HCT116 (cell line): ENCODE results near the gene PLEKHM3. TPM values are rescaled to one million over a fixed set of nuclear protein-coding genes. Genes with fewer than 3 reads are reported as not detected.

Experiments used
- ATAC-seq: fragments of 200-7000 bp; cut with Tn5 transposase; 2 replicates; pipeline ENCODE4 v1.9.1; 2020; ENCODE audit warnings: mild to moderate bottlenecking, moderate library complexity
- BruUV-seq: library from RNA; stranded (reverse); fragments of 400-500 nt; replicated peaks from 2 replicates; lab custom pipeline; 2021; lab: Mats Ljungman, UMichigan
- CTCF ChIA-PET: fragments of 300-600 bp; sonication (Branson Sonifier 250); formaldehyde crosslinking; loops from one replicate; lab custom pipeline; 2021; ENCODE audit warnings: antibody characterized with exemption; lab: Charles Lee
- POLR2A ChIA-PET: fragments of 300-600, 350-600 bp; sonication (Branson Sonifier 250); formaldehyde crosslinking; loops from one replicate; lab custom pipeline; 2021; ENCODE audit warnings: antibody characterized with exemption; lab: Charles Lee
- RAD21 ChIA-PET, 2 experiments: fragments of 300-600 bp; sonication (Branson Sonifier 250); formaldehyde crosslinking; loops; one replicate each; lab custom pipeline; 2023; ENCODE audit warnings: low total read pairs in 2 of 2; ENCODE audit not compliant: uncharacterized antibody in 2 of 2, unreplicated experiment in 2 of 2, low non-redundant PET in 1 of 2; lab: Charles Lee
- DNase-seq: peaks from one replicate; pipeline ENCODE4 v3.0.0-alpha.2; 2010; ENCODE audit warnings: low read depth, low spot score
- H2AFZ ChIP-seq: fragments of 200-600 bp; shearing (Covaris generic), sonication (generic); 2 replicates; pipeline ENCODE4 v1.6.1; 2017; ENCODE audit warnings: low read depth, mixed run types, mixed read lengths, antibody characterized with exemption, low read length; ENCODE audit not compliant: poor library complexity, severe bottlenecking
- H3K27ac ChIP-seq: 2 replicates; pipeline ENCODE4 v1.5.1; 2012; ENCODE audit warnings: low read depth, low read length
- H3K27me3 ChIP-seq: fragments of 200-600 bp; sonication (generic); 2 replicates; pipeline ENCODE4 v1.6.1; 2016; ENCODE audit warnings: mixed run types, low read length, mixed read lengths; ENCODE audit not compliant: insufficient read depth
- H3K36me3 ChIP-seq, 2 experiments: fragments of 200-500 bp in 1 of 2; fragments of 200-600 bp in 1 of 2; sonication (Bioruptor generic) in 1 of 2; sonication (generic) in 1 of 2; 2 replicates each; pipeline versions ENCODE4 v1.5.1 to v1.6.1; 2014 to 2016; ENCODE audit warnings: low read length in 2 of 2, inconsistent platforms in 1 of 2, mixed read lengths in 1 of 2, mixed run types in 1 of 2; ENCODE audit not compliant: insufficient read depth in 2 of 2, control insufficient read depth in 1 of 2
- H3K4me1 ChIP-seq, 2 experiments: fragments of 200-600 bp in 1 of 2; sonication (generic) in 1 of 2; 2 replicates each; pipeline versions ENCODE4 v1.5.1 to v1.6.1; 2012 to 2017; ENCODE audit warnings: low read length in 2 of 2, inconsistent platforms in 1 of 2, mild to moderate bottlenecking in 1 of 2, mixed read lengths in 1 of 2, mixed run types in 1 of 2, moderate library complexity in 1 of 2; ENCODE audit not compliant: insufficient read depth in 2 of 2, control insufficient read depth in 1 of 2
- H3K4me2 ChIP-seq: fragments of 200-600 bp; sonication (generic); 2 replicates; pipeline ENCODE4 v1.6.1; 2017; ENCODE audit warnings: mixed run types, low read length, mixed read lengths
- H3K4me3 ChIP-seq, 2 experiments: fragments of 200-600 bp in 1 of 2; sonication (generic) in 1 of 2; replicated peaks in 1 of 2; 2 replicates each; pipeline ENCODE4 v1.5.1; 2011 to 2016; ENCODE audit warnings: low read length in 2 of 2, control low read depth in 1 of 2, low read depth in 1 of 2, mild to moderate bottlenecking in 1 of 2, mixed read lengths in 1 of 2, mixed run types in 1 of 2
- H3K79me2 ChIP-seq: fragments of 200-600 bp; sonication (generic); 2 replicates; pipeline ENCODE4 v1.6.1; 2017; ENCODE audit warnings: mild to moderate bottlenecking, mixed run types, low read length, moderate library complexity, mixed read lengths; ENCODE audit not compliant: insufficient read depth
- H3K9ac ChIP-seq: fragments of 200-600 bp; sonication (generic); 2 replicates; pipeline ENCODE4 v1.6.1; 2016; ENCODE audit warnings: low read length, mixed read lengths
- H3K9me2 ChIP-seq: fragments of 200-600 bp; sonication (generic), shearing (Covaris generic); 2 replicates; pipeline ENCODE4 v1.6.1; 2017; ENCODE audit warnings: mixed run types, mild to moderate bottlenecking, moderate library complexity; ENCODE audit not compliant: insufficient read depth
- H3K9me3 ChIP-seq, 2 experiments: fragments of 200-500 bp in 1 of 2; fragments of 200-600 bp in 1 of 2; sonication (Bioruptor generic) in 1 of 2; sonication (generic) in 1 of 2; 2 replicates each; pipeline ENCODE4 v1.6.1; 2014 to 2017; ENCODE audit warnings: low read length in 2 of 2, mixed read lengths in 2 of 2, inconsistent platforms in 1 of 2, low read depth in 1 of 2, mild to moderate bottlenecking in 1 of 2, mixed run types in 1 of 2, moderate library complexity in 1 of 2; ENCODE audit not compliant: control insufficient read depth in 1 of 2, insufficient read depth in 1 of 2
- H4K20me1 ChIP-seq: fragments of 200-600 bp; sonication (generic), shearing (Covaris generic); 2 replicates; pipeline ENCODE4 v1.6.1; 2017; ENCODE audit warnings: mixed run types, mild to moderate bottlenecking, moderate library complexity; ENCODE audit not compliant: insufficient read depth
- CEBPB ChIP-seq: IDR thresholded peaks from 2 replicates; pipeline ENCODE4 v1.6.1; 2012; ENCODE audit warnings: low read depth
- EGR1 ChIP-seq: IDR thresholded peaks from 2 replicates; pipeline ENCODE4 v1.6.1; 2012; ENCODE audit warnings: low read depth
- EZH2 ChIP-seq: fragments of 200-600 bp; sonication (generic); IDR thresholded peaks from 2 replicates; pipeline ENCODE4 v1.6.1; 2017; ENCODE audit warnings: antibody characterized with exemption, mixed run types
- JUND ChIP-seq: IDR thresholded peaks from 2 replicates; pipeline ENCODE4 v1.6.1; 2012
- POLR2A ChIP-seq: IDR thresholded peaks from 2 replicates; pipeline ENCODE4 v1.7.0; 2011; ENCODE audit warnings: borderline replicate concordance; ENCODE audit not compliant: insufficient read depth, insufficient read length; ENCODE audit errors: extremely low read depth
- POLR2AphosphoS5 ChIP-seq: IDR thresholded peaks from 2 replicates; pipeline ENCODE4 v1.6.1; 2011; ENCODE audit warnings: mild to moderate bottlenecking, low read depth, low read length, moderate library complexity
- REST ChIP-seq: IDR thresholded peaks from 2 replicates; pipeline ENCODE4 v1.6.1; 2012; ENCODE audit warnings: low read depth
- SIN3A ChIP-seq: IDR thresholded peaks from 2 replicates; pipeline ENCODE4 v1.6.1; 2012; ENCODE audit warnings: low read depth
- ZFX ChIP-seq: fragments of 450-650 bp; IDR thresholded peaks from 2 replicates; pipeline ENCODE4 v1.6.1; 2017
- ZNF274 ChIP-seq: fragments of 200-500 bp; sonication (Bioruptor generic); IDR thresholded peaks from 2 replicates; pipeline ENCODE4 v1.6.1; 2014; ENCODE audit warnings: mild to moderate bottlenecking, low read depth, low read length, inconsistent platforms
- intact Hi-C: fragments of 100-400 bp; cut with micrococcal nuclease; formaldehyde crosslinking; loops from 2 replicates; pipeline ENCODE4 v1.10.0; 2022
- total RNA-seq: library from RNA; stranded (reverse); gene quantifications from one replicate; pipeline ENCODE4 v1.2.1, GENCODE V29; 2021; ENCODE audit not compliant: unreplicated experiment
- TF ChIP-seq, protein P1 (sequence below): IDR thresholded peaks from 2 replicates; pipeline ENCODE4 v1.6.1; 2012

Gene PLEKHM3
- total RNA-seq, 1 experiment from 2014 or later: 6.3 TPM

DNA sequence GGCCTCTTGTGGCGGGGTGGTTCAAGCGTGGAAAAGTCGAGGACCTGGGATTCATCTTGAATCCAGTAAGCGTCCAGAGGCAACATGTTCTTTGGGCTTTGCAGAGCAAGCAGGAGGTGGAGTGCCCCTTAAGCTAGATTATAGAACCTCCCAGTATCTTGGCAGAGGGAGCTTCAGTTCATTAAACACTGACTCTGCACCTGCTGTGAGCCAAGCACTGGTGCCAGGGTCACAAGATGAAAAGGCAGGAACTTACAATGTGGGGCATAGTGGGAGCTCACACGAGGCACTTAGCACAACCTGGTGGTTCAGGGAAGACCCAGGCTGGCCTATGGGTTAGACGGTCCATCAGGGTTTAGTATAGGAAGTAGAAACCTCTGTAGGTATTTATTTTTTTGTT lies 248.2 kb downstream of the PLEKHM3 start:
- H3K4me2 ChIP-seq: no peak overlapping the region
- H2AFZ ChIP-seq: no peak overlapping the region
- H3K27ac ChIP-seq: no peak overlapping the region
- ATAC-seq: no peak
- H4K20me1 ChIP-seq: no peaks in the 10 kb centered on the region
- intact Hi-C loops: no loop called here
- no peaks in the 10 kb centered on the region for H3K79me2 ChIP-seq
- BruUV-seq: no TSS peak
- no peaks in the 10 kb centered on the region for H3K9me2 ChIP-seq
- no peaks in the 10 kb centered on the region for H3K9me3 ChIP-seq
- POLR2A ChIA-PET: no interaction called here
- peaks cover 0 to 6% of the 10 kb centered on the region in 2 experiments; a peak in 1 of 4 replicates for H3K4me1 ChIP-seq
- H3K27me3 ChIP-seq: no peaks in the 10 kb centered on the region
- H3K4me3 ChIP-seq: no peak overlapping the region
- no peak overlapping the region for H3K9ac ChIP-seq
- no peaks in the 10 kb centered on the region for H3K36me3 ChIP-seq
- CTCF ChIA-PET: no interaction called here
- TF ChIP-seq POLR2AphosphoS5 (no peak), REST (no peak), CEBPB (no peak), EZH2 (no peak), ZNF274 (no peak), JUND (no peak), SIN3A (no peak)
- TF ChIP-seq, all 23 proteins: peak for 0
- no peak for DNase-seq
- RAD21 ChIA-PET: no interaction called here

DNA sequence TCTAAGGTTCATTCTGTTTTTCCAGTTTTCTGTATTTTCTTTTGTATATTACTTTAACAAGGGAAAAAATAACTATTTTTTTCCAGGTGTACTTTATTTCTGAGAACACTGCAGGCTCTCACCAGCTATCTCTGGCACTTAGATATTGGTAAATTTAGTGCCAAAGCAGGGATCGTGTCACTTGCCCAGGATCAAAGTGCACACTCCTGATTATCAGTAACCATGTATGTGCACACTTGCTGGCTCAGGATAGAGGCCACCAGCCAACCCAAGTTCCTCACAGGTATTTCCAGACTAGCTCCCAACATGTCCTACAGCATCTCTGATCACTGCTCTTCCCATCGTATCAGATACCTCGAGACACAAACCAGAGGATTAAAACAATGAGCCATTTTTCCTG lies 249.9 kb downstream of the PLEKHM3 start:
- no peak overlapping the region for H3K4me2 ChIP-seq
- no peak overlapping the region for H3K27ac ChIP-seq
- H3K79me2 ChIP-seq: no peaks in the 10 kb centered on the region
- ATAC-seq (no peak), DNase-seq (no peak)
- CTCF ChIA-PET: no interaction called here
- no peaks in the 10 kb centered on the region for H3K36me3 ChIP-seq
- POLR2A ChIA-PET: no interaction called here
- intact Hi-C loops: no loop called here
- no peak overlapping the region for H3K4me3 ChIP-seq
- H2AFZ ChIP-seq: no peak overlapping the region
- no peaks in the 10 kb centered on the region for H3K9me3 ChIP-seq
- RAD21 ChIA-PET: no interaction called here
- H3K4me1 ChIP-seq: peaks cover 0 to 10% of the 10 kb centered on the region in 2 experiments; a peak in 2 of 4 replicates
- no peak overlapping the region for H3K9ac ChIP-seq
- TF ChIP-seq POLR2A: no peak
- TF ChIP-seq, protein P1, sequence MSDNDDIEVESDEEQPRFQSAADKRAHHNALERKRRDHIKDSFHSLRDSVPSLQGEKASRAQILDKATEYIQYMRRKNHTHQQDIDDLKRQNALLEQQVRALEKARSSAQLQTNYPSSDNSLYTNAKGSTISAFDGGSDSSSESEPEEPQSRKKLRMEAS: no peak
- no peak for TF ChIP-seq EGR1
- no peak for TF ChIP-seq ZFX
- H3K27me3 ChIP-seq: no peaks in the 10 kb centered on the region
- BruUV-seq: no TSS peak
- H4K20me1 ChIP-seq: no peaks in the 10 kb centered on the region
- no peaks in the 10 kb centered on the region for H3K9me2 ChIP-seq
